Measurements from ENCODE around the gene GPC3. TPM values are rescaled to one million over a fixed set of nuclear protein-coding genes. Genes with fewer than 3 reads are reported as not detected.

Gene GPC3
- polyA plus RNA-seq, 2 of the 4 experiments (the other 2 are of a cell fraction) = not detected

DNA sequence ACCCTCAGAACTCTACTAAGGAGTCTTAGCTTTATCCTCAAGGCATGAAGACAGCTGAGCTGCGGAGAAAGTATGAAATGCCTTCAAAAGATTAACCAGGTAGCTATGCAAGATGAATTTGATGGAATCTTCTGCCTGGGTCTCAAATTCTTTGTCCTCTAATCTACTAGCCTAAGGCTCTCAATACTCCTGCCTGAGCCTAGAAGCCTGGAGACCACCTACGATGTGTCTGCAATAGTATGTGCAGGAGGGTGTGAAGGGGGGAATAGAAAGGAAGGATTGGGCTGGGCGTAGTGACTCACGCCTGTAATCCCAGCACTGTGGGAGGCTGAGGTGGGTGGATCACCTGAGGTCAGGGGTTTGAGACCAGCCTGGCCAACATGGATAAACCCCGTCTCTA is 391.9 kb downstream of the GPC3 start:
- no peak for ATAC-seq
- Histone ChIP-seq H3K4me1 (no peaks in the 10 kb centered on the region), H3K4me3 (no peak overlapping the region), H3K4me2 (no peak overlapping the region), H3K9me3 (no peaks in the 10 kb centered on the region), H3K27ac (no peak overlapping the region)
- TF ChIP-seq MYC (IDR thresholded peaks at IDR 0.05; ENCODE audit: borderline replicate concordance, low read length) = no peak
- TF ChIP-seq FOSB (CRISPR knock-in tag; IDR thresholded peaks at IDR 0.05) = no peak
- no peak for TF ChIP-seq FOSL2 (IDR thresholded peaks at IDR 0.05)
- TF ChIP-seq FOSL2 (CRISPR knock-in tag; IDR thresholded peaks at IDR 0.05) = no peak
- TF ChIP-seq JUNB (IDR thresholded peaks at IDR 0.05) = no peak
- no peak for TF ChIP-seq MAZ (IDR thresholded peaks at IDR 0.05; ENCODE audit: borderline replicate concordance, low read depth, low read length)
- TF ChIP-seq CBX2 (IDR thresholded peaks at IDR 0.05; ENCODE audit: borderline replicate concordance, low read depth) = no peak
- TF ChIP-seq HOXB5 (CRISPR knock-in tag; IDR thresholded peaks at IDR 0.05) = no peak
- no peak for TF ChIP-seq HDAC2 (IDR thresholded peaks at IDR 0.05)
- TF ChIP-seq RAD21 (conservative IDR thresholded peaks at IDR 0.05 in 1 of 2, IDR thresholded peaks at IDR 0.05 in 1 of 2) = no peak
- TF ChIP-seq, protein P1, sequence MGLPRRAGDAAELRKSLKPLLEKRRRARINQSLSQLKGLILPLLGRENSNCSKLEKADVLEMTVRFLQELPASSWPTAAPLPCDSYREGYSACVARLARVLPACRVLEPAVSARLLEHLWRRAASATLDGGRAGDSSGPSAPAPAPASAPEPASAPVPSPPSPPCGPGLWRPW (IDR thresholded peaks at IDR 0.05) = no peak
- TF ChIP-seq JUN (IDR thresholded peaks at IDR 0.05) = no peak
- TF ChIP-seq CEBPB (IDR thresholded peaks at IDR 0.05) = no peak
- TF ChIP-seq NR3C1 (IDR thresholded peaks at IDR 0.05) = no peak
- TF ChIP-seq BHLHE40 (IDR thresholded peaks at IDR 0.05; ENCODE audit: low read depth, low read length) = no peak
- no peak for TF ChIP-seq ZNF302 (CRISPR knock-in tag; IDR thresholded peaks at IDR 0.05)
- WGBS (ENCODE audit: missing lambda C conversion rate) = 45% methylated on average over 5 of the region's 5 CpGs
- DNase-seq (ENCODE audit: low read depth in 1 of 2, low spot score in 1 of 2) = no peak
- ChIA-PET CTCF (no interaction called here), POLR2A (no interaction called here)
- FAIRE-seq = no peak

DNA sequence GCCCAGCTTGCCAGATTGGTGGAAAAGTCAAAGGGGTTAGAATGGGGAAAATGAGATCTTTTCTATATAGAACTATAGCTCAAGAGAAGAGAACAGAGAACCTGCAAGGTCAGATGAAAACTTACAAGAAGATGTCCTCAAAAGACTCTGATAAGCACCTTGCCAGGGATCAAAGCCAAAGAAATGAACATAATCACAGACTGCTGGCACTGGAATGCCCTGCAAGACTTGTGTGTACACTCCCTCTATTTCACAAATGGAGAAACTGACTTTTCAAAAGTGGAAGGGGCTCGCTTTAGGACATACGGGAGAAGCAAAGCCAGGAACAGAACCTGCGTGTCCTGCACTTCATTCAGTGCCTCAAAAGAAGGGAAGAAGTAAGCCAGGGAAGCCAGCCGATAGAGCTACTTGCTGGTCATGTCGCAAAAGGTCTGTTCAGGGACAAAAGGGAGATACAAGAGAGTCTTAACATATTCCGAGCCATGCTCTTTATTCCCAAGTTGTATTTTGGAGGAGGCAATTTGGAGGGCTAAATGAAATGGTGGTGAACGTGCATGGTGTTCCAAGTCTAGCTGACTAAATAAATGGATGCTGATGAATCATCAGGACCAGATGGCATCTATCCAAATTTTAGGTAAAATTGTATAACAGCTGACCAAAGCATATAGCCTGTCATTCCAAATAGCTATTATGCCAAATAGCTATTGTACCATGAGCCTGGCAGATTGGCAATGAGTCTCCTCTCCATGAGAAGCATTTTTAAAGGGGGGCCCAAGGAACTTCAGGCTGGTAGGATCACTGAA is 394.5 kb downstream of the GPC3 start:
- no peak for TF ChIP-seq FOSB (CRISPR knock-in tag; IDR thresholded peaks at IDR 0.05)
- TF ChIP-seq RFX5 (IDR thresholded peaks at IDR 0.05) = no peak
- TF ChIP-seq KDM1A (IDR thresholded peaks at IDR 0.05; ENCODE audit: low read depth) = no peak
- TF ChIP-seq, protein P2, sequence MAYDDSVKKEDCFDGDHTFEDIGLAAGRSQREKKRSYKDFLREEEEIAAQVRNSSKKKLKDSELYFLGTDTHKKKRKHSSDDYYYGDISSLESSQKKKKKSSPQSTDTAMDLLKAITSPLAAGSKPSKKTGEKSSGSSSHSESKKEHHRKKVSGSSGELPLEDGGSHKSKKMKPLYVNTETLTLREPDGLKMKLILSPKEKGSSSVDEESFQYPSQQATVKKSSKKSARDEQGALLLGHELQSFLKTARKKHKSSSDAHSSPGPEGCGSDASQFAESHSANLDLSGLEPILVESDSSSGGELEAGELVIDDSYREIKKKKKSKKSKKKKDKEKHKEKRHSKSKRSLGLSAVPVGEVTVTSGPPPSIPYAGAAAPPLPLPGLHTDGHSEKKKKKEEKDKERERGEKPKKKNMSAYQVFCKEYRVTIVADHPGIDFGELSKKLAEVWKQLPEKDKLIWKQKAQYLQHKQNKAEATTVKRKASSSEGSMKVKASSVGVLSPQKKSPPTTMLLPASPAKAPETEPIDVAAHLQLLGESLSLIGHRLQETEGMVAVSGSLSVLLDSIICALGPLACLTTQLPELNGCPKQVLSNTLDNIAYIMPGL (CRISPR knock-in tag; IDR thresholded peaks at IDR 0.05; ENCODE audit: borderline replicate concordance) = no peak
- TF ChIP-seq HOXB13 (CRISPR knock-in tag; IDR thresholded peaks at IDR 0.05; ENCODE audit: low read depth) = no peak
- no peak for TF ChIP-seq TFCP2L1 (CRISPR knock-in tag; IDR thresholded peaks at IDR 0.05)
- no peak for TF ChIP-seq RCOR1 (IDR thresholded peaks at IDR 0.05; ENCODE audit: low read depth, low read length)
- no peak for TF ChIP-seq BHLHE40 (IDR thresholded peaks at IDR 0.05; ENCODE audit: low read depth, low read length)
- TF ChIP-seq CBX8 (IDR thresholded peaks at IDR 0.05) = no peak
- TF ChIP-seq CHD4 (IDR thresholded peaks at IDR 0.05; ENCODE audit: borderline replicate concordance) = no peak
- TF ChIP-seq JUN (IDR thresholded peaks at IDR 0.05) = no peak
- TF ChIP-seq, protein P3, sequence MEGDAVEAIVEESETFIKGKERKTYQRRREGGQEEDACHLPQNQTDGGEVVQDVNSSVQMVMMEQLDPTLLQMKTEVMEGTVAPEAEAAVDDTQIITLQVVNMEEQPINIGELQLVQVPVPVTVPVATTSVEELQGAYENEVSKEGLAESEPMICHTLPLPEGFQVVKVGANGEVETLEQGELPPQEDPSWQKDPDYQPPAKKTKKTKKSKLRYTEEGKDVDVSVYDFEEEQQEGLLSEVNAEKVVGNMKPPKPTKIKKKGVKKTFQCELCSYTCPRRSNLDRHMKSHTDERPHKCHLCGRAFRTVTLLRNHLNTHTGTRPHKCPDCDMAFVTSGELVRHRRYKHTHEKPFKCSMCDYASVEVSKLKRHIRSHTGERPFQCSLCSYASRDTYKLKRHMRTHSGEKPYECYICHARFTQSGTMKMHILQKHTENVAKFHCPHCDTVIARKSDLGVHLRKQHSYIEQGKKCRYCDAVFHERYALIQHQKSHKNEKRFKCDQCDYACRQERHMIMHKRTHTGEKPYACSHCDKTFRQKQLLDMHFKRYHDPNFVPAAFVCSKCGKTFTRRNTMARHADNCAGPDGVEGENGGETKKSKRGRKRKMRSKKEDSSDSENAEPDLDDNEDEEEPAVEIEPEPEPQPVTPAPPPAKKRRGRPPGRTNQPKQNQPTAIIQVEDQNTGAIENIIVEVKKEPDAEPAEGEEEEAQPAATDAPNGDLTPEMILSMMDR (IDR thresholded peaks at IDR 0.05) = no peak
- TF ChIP-seq JUNB (IDR thresholded peaks at IDR 0.05) = no peak
- no peak for TF ChIP-seq RAD21 (conservative IDR thresholded peaks at IDR 0.05 in 1 of 2, IDR thresholded peaks at IDR 0.05 in 1 of 2)
- no peak for TF ChIP-seq GATA3 (IDR thresholded peaks at IDR 0.05; ENCODE audit: borderline replicate concordance)
- TF ChIP-seq, protein P4, sequence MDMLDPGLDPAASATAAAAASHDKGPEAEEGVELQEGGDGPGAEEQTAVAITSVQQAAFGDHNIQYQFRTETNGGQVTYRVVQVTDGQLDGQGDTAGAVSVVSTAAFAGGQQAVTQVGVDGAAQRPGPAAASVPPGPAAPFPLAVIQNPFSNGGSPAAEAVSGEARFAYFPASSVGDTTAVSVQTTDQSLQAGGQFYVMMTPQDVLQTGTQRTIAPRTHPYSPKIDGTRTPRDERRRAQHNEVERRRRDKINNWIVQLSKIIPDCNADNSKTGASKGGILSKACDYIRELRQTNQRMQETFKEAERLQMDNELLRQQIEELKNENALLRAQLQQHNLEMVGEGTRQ (IDR thresholded peaks at IDR 0.05) = no peak
- DNase-seq (ENCODE audit: low read depth in 1 of 2, low spot score in 1 of 2) (no peak), ATAC-seq (no peak), FAIRE-seq (no peak)
- Histone ChIP-seq H3K4me1 (no peaks in the 10 kb centered on the region), H3K27ac (no peak overlapping the region), H3K4me3 (no peak overlapping the region), H3K9me3 (no peaks in the 10 kb centered on the region), H3K4me2 (no peak overlapping the region)
- CTCF ChIA-PET = no interaction called here
- POLR2A ChIA-PET = no interaction called here
- 27% methylated on average over 7 of the region's 7 CpGs for WGBS (ENCODE audit: missing lambda C conversion rate)
